HL-60 (cell line): ENCODE measurements around the gene NBPF4.
"Not testable (repeated sequence)": the region's sequence is repeated elsewhere in the genome, so short reads cannot be mapped to it uniquely, and the experiment has no call there.

ENCODE experiments used
- DNase-seq, 2 experiments: peaks; one replicate each; pipeline ENCODE4 v3.0.0-alpha.2; 2010 to 2020; ENCODE audit warnings: low read depth in 1 of 2, low spot score in 1 of 2
- H3K27ac ChIP-seq: fragments of 250-450 bp; sonication (Bioruptor Pico); replicated peaks from 2 replicates; pipeline ENCODE4 v1.5.1; 2020; ENCODE audit warnings: mild to moderate bottlenecking, moderate library complexity
- H3K27me3 ChIP-seq: fragments of 250-450 bp; sonication (Bioruptor Pico); 2 replicates; pipeline ENCODE4 v1.5.1; 2021; ENCODE audit warnings: mild to moderate bottlenecking, moderate library complexity; ENCODE audit not compliant: insufficient read depth, poor library complexity, severe bottlenecking
- H3K4me3 ChIP-seq: replicated peaks from 2 replicates; pipeline ENCODE4 v1.5.1; 2011; ENCODE audit warnings: mild to moderate bottlenecking, control low read depth, low read length; ENCODE audit not compliant: insufficient read depth
- long read RNA-seq: library from polyadenylated mRNA; unstranded; transcript quantifications from one replicate; pipeline ENCODE4 v2.0.0, GENCODE V29; 2020

Gene NBPF4
- long read RNA-seq = 0 reads

DNA sequence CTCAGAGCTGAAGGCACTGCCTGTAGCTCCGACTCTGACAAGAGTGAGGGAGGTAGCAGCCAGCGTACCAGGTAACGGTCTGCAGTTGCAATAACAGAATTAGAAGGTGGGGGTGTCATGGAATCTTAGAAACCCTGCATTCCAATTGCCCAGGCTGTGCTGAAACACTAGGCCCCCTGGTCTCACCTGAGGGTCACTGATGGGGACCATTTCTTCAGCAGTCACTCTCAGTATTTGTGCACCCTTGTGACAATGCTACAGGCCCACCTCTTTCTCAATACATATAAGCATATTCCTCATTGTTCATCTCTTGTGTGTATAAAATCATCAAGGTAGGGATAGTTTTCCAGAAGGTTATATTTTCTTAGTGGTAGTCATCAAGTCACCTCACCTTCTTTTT is at the start of gene NBPF4:
Gene NBPF4 (minus strand): TSS at position 101 of the 400 bp plus-strand sequence. CDS start 315 bp downstream, outside the sequence.
- not testable (repeated sequence) for H3K27ac ChIP-seq, H3K27me3 ChIP-seq, DNase-seq, H3K4me3 ChIP-seq

DNA sequence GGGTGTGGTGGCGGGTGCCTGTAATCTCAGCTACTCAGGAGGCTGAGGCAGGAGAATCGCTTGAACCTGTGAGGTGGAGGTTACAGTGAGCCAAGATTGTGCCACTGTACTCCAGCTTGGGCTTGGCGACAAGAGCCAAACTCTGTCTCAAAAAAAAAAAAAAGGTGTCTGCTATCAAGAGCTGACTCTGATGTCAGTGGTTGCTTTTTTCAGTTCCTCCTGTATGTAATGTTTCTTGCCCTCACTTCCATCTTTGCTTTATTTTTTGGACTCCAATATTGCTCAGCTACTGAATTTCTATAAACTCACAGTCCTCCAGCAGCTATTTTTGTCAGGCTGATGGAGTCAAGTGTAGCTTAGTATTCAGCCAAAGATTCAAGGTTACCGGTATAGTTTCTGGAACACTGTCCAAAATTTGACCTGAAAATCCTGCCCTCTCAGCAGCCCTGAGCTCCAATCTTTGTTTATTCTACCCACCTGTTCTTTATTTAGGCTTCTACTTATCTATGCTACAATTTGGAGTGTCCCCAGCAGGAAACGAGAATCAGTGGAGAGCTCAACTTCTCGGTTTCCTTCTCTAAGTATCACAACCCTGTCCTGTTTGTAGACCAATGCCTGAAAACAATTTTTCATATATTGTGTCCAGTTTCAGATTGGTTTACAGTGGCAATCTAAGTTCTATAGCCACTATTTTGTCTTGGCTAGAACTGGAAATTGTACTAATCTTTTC is 38.8 kb upstream of the NBPF4 start:
- H3K4me3 ChIP-seq, H3K27ac ChIP-seq, DNase-seq, H3K27me3 ChIP-seq: not testable (repeated sequence)

GRCh38 chr1:108272485-108273327 is 28.8 kb upstream of the NBPF4 start:
- H3K27ac ChIP-seq, DNase-seq, H3K27me3 ChIP-seq, H3K4me3 ChIP-seq: not testable (repeated sequence)

DNA sequence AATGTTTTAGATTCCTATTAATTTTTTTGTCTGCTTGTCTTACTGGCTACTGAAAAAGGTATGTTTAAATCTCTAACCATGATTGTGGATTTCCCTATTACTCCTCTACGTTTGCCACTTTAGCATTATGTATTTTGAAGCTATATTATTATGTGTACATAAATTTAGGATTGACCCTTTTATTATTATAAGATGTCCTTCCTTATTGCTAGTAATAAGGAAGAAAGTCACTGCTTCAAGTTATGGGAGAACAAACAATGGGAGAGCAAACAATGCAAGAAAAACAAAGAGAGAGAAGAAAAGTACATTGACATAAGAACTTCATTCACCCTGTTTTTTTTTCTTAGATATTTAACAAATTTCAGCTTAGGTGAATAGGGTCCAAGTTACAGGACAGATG is 23.2 kb upstream of the NBPF4 start:
- not testable (repeated sequence) for H3K27me3 ChIP-seq, H3K27ac ChIP-seq, H3K4me3 ChIP-seq, DNase-seq

DNA sequence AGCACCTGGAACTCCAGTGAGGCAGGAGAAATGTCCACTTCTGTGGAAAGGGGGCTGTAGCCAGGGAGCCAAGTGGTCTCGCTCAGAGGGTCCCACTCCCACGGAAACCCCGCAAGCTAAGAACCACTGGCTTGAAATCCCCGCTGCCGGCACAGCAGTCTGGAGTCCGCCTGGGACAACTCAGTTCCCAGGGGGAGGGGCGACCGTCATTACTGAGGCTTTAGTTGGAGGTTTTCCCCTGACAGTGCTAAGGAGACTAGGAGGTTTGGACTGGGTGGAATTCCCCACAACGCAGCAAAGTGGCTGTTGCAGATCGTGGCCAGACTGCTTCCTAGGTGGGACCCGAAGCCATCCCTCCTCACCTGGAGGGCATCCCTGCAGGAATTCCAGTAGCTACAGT is 18.1 kb upstream of the NBPF4 start:
- H3K27me3 ChIP-seq, DNase-seq, H3K27ac ChIP-seq, H3K4me3 ChIP-seq: not testable (repeated sequence)

GRCh38 chr1:108261519-108261918 is 17.6 kb upstream of the NBPF4 start:
- not testable (repeated sequence) for H3K27me3 ChIP-seq, DNase-seq, H3K27ac ChIP-seq, H3K4me3 ChIP-seq

- not testable (repeated sequence) for H3K27ac ChIP-seq, H3K27me3 ChIP-seq, DNase-seq, H3K4me3 ChIP-seq
These were observed 16.8 kb upstream of the NBPF4 start for GRCh38 chr1:108260578-108261259.

GRCh38 chr1:108255426-108255825 is 11.6 kb upstream of the NBPF4 start:
- not testable (repeated sequence) for H3K4me3 ChIP-seq, H3K27ac ChIP-seq, DNase-seq

GRCh38 chr1:108239426-108239825 is 4.5 kb downstream of the NBPF4 start:
- H3K4me3 ChIP-seq, H3K27ac ChIP-seq, DNase-seq, H3K27me3 ChIP-seq: not testable (repeated sequence)

More at GRCh38 chr1:108255426-108255825, 11.6 kb upstream of the NBPF4 start:
- not testable (repeated sequence) for H3K27me3 ChIP-seq

- H3K27me3 ChIP-seq, DNase-seq, H3K27ac ChIP-seq: not testable (repeated sequence)
These were observed 8.6 kb downstream of the NBPF4 start for GRCh38 chr1:108235308-108235707.

GRCh38 chr1:108232183-108232582 is 11.7 kb downstream of the NBPF4 start:
- H3K27me3 ChIP-seq, H3K27ac ChIP-seq, H3K4me3 ChIP-seq, DNase-seq: not testable (repeated sequence)

More at GRCh38 chr1:108235308-108235707, 8.6 kb downstream of the NBPF4 start:
- H3K4me3 ChIP-seq = not testable (repeated sequence)

- not testable (repeated sequence) for H3K27ac ChIP-seq, H3K4me3 ChIP-seq, DNase-seq, H3K27me3 ChIP-seq
These were observed 13.9 kb downstream of the NBPF4 start for GRCh38 chr1:108229976-108230375.

DNA sequence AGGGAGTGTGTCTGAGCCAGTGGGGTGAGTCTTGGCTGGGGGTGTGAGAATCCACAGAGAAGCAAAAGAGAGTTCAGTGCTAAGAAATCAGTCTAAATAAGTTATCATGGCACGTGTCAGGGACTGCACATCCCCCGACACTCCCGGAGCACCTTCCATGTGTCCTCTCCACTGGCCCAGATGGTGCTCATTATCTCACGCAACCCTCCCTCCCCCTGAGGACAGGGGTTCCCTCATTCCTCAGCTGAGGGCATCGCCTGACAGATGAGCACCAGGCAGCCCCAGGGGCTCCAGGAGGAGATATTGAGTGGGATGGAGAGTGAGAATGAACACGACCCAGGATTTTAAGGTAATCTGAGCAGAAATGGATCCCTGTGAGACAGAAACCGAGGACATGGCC is 16.1 kb downstream of the NBPF4 start:
- not testable (repeated sequence) for H3K4me3 ChIP-seq, H3K27ac ChIP-seq, H3K27me3 ChIP-seq, DNase-seq

GRCh38 chr1:108226855-108227254 is 17.0 kb downstream of the NBPF4 start:
- not testable (repeated sequence) for H3K27me3 ChIP-seq, DNase-seq, H3K27ac ChIP-seq, H3K4me3 ChIP-seq
